Coronary artery (tissue), 2 donors: Measurements from ENCODE around the gene METTL9.

Source experiments
- DNase-seq: peaks from one replicate; pipeline ENCODE4 v3.0.0-alpha.2; 2017; ENCODE audit warnings: low spot score
- H3K27ac ChIP-seq, 2 donors: fragments of 200-600 bp; sonication (generic); one replicate each; pipeline ENCODE4 v1.5.1; 2016 to 2019
- H3K4me3 ChIP-seq: fragments of 200-600 bp; sonication (generic); 2 replicates; pipeline ENCODE4 v1.5.1; 2016; ENCODE audit warnings: mild to moderate bottlenecking, moderate library complexity
- CTCF ChIP-seq: fragments of 200-600 bp; sonication (generic); IDR thresholded peaks from one replicate; pipeline ENCODE4 v1.5.1; 2019; ENCODE audit warnings: antibody characterized with exemption

METTL9 gene

DNA sequence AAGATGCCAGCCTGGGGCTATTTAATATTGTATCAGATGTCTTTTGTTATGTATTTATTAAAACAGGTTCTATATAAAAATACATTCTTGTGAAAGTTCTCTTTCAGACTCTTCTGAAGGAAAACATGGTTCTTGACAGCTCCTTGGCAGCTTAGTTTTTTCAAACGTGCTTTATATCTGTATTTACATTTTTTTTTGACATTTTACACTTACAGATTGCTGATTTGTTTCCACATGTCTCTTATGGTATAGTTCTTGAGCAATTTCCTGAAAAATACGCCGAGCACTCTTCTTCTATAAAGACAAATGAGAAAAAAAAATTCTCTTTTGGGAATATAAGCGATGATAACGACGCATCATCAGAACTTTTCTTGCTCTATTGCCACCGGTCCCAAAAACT is 43.5 kb downstream of the METTL9 start:
- Histone ChIP-seq H3K27ac (no peak overlapping the region), H3K4me3 (no peak overlapping the region)
- no peak for TF ChIP-seq CTCF
- no peak for DNase-seq

DNA sequence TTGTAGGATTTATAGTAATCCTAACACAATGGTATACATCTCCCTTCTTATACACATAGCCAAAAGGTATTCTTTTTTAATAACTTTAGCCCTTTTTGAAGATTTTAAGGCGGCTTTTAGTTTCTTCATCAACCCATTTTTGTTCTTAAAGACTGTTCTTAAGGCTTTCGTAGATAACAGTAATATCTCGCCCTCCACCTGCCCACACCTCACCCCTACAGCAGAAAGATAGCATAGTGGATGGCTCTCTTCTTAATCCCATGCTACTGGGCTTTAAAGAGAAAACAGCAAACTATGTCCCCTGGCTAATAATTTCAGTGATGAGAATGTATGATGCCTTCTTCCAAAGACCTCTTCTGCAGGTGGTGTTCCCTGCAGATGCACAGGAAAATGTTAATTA is 44.4 kb downstream of the METTL9 start:
- TF ChIP-seq CTCF, result no peak
- H3K27ac ChIP-seq, result no peak overlapping the region

GRCh38 chr16:21644674-21645073 is 45.3 kb downstream of the METTL9 start:
- TF ChIP-seq CTCF, result no peak
- DNase-seq, result no peak
- Histone ChIP-seq H3K27ac (peak overlapping the region in 1 of 2 donors; percentile 70), H3K4me3 (peak overlapping the region; percentile 50)

More for the DNA sequence above, 44.4 kb downstream of the METTL9 start:
- DNase-seq, result no peak
- no peak overlapping the region for H3K4me3 ChIP-seq

- Histone ChIP-seq H3K4me3 (peak overlapping the region; percentile 50), H3K27ac (peak overlapping the region in 1 of 2 donors; percentile 70)
- TF ChIP-seq CTCF, result no peak
- DNase-seq, result no peak
These were observed 45.9 kb downstream of the METTL9 start for GRCh38 chr16:21645261-21645721.

GRCh38 chr16:21646091-21646490 is 46.7 kb downstream of the METTL9 start:
- no peak for DNase-seq
- Histone ChIP-seq H3K4me3 (peak overlapping the region; percentile 50), H3K27ac (peak overlapping the region; percentile 15 to 53)
- no peak for TF ChIP-seq CTCF

- TF ChIP-seq CTCF, result no peak
- no peak for DNase-seq
- Histone ChIP-seq H3K4me3 (no peak overlapping the region), H3K27ac (peak overlapping the region in 1 of 2 donors; percentile 53)
These were observed 47.6 kb downstream of the METTL9 start for GRCh38 chr16:21646721-21647561.
